ENCODE data around the gene EGF.
"Not testable (repeated sequence)": the region's sequence is repeated elsewhere in the genome, so short reads cannot be mapped to it uniquely, and the experiment has no call there.

Gene EGF

GRCh38 chr4:109912706-109913595, at the start of gene EGF:
Gene EGF (plus strand): TSS chr4:109912883. CDS start chr4:109913336, 453 bp downstream.
- DNase-seq: no peak

GRCh38 chr4:109864134-109864533, 48.5 kb upstream of the EGF start:
- no peak for DNase-seq

- DNase-seq: no peak
Measured at GRCh38 chr4:109870061-109870460, 42.6 kb upstream of the EGF start.

- no peak for DNase-seq
Measured at GRCh38 chr4:109872065-109872464, 40.6 kb upstream of the EGF start.

GRCh38 chr4:109872950-109873656, 39.6 kb upstream of the EGF start:
- no peak for DNase-seq

- no peak for DNase-seq
Measured at GRCh38 chr4:109873791-109874514, 38.7 kb upstream of the EGF start.

- no peak for DNase-seq
Measured at GRCh38 chr4:109875106-109875505, 37.6 kb upstream of the EGF start.

- not testable (repeated sequence) for DNase-seq
Measured at GRCh38 chr4:109875553-109875952, 37.1 kb upstream of the EGF start.

GRCh38 chr4:109876634-109877265, 35.9 kb upstream of the EGF start:
- no peak for DNase-seq

- DNase-seq: no peak
Measured at GRCh38 chr4:109877400-109877799, 35.3 kb upstream of the EGF start.

GRCh38 chr4:109878355-109878754, 34.3 kb upstream of the EGF start:
- no peak for DNase-seq

GRCh38 chr4:109879081-109879480, 33.6 kb upstream of the EGF start:
- no peak for DNase-seq

- no peak for DNase-seq
Measured at GRCh38 chr4:109879636-109880314, 32.9 kb upstream of the EGF start.

- DNase-seq: no peak
Measured at GRCh38 chr4:109886303-109886702, 26.4 kb upstream of the EGF start.

- no peak for DNase-seq
Measured at GRCh38 chr4:109887071-109887470, 25.6 kb upstream of the EGF start.

GRCh38 chr4:109890076-109890475, 22.6 kb upstream of the EGF start:
- DNase-seq: no peak

- no peak for DNase-seq
Measured at GRCh38 chr4:109902559-109903251, 10.0 kb upstream of the EGF start.

- no peak for DNase-seq
Measured at GRCh38 chr4:109908731-109909130, 4.0 kb upstream of the EGF start.

GRCh38 chr4:109910256-109910655, 2.4 kb upstream of the EGF start:
- no peak for DNase-seq

- DNase-seq: no peak
Measured at GRCh38 chr4:109913596-109914241, 1.0 kb downstream of the EGF start.

GRCh38 chr4:109914322-109914721, 1.6 kb downstream of the EGF start:
- DNase-seq: no peak
